H9 (cell line): ENCODE data around the gene SLC37A4. TPM values are rescaled to one million over a fixed set of nuclear protein-coding genes. Genes with fewer than 3 reads are reported as not detected.

ENCODE experiments used
- DNase-seq: peaks from one replicate; pipeline ENCODE4 v3.0.0-alpha.2; 2017
- H2AFZ ChIP-seq: one replicate; pipeline ENCODE4 v1.6.1; 2013; ENCODE audit warnings: mild to moderate bottlenecking, low read length, control low read depth, moderate library complexity
- H2AK5ac ChIP-seq: 2 replicates; pipeline ENCODE4 v1.6.1; 2013; ENCODE audit warnings: low read length, control low read depth, mixed read lengths; ENCODE audit not compliant: insufficient read length
- H2BK120ac ChIP-seq: one replicate; pipeline ENCODE4 v1.6.1; 2013; ENCODE audit warnings: low read depth, mild to moderate bottlenecking, low read length, control low read depth, inconsistent platforms; ENCODE audit not compliant: poor library complexity, severe bottlenecking
- H2BK12ac ChIP-seq: 2 replicates; pipeline ENCODE4 v1.6.1; 2013; ENCODE audit warnings: low read length, control low read depth, mixed read lengths, low read depth; ENCODE audit not compliant: insufficient read length
- H2BK15ac ChIP-seq: 2 replicates; pipeline ENCODE4 v1.6.1; 2013; ENCODE audit warnings: low read depth, low read length, control low read depth
- H2BK20ac ChIP-seq: one replicate; pipeline ENCODE4 v1.6.1; 2013; ENCODE audit warnings: low read depth, mild to moderate bottlenecking, low read length, control low read depth, inconsistent platforms; ENCODE audit not compliant: poor library complexity, severe bottlenecking
- H2BK5ac ChIP-seq: 2 replicates; pipeline ENCODE4 v1.6.1; 2013; ENCODE audit warnings: low read length, control low read depth, mixed read lengths; ENCODE audit not compliant: insufficient read length
- H3K14ac ChIP-seq: 2 replicates; pipeline ENCODE4 v1.6.1; 2013; ENCODE audit warnings: low read length, control low read depth; ENCODE audit not compliant: insufficient read depth
- H3K18ac ChIP-seq: 2 replicates; pipeline ENCODE4 v1.6.1; 2013; ENCODE audit warnings: low read depth, mild to moderate bottlenecking, mixed read lengths, low read length, control low read depth; ENCODE audit not compliant: insufficient read length
- H3K23ac ChIP-seq: 2 replicates; pipeline ENCODE4 v1.6.1; 2013; ENCODE audit warnings: low read length, control low read depth, mixed read lengths, low read depth; ENCODE audit not compliant: insufficient read length
- H3K23me2 ChIP-seq: 2 replicates; pipeline ENCODE4 v1.6.1; 2013; ENCODE audit warnings: low read depth, mild to moderate bottlenecking, mixed read lengths, low read length, control low read depth; ENCODE audit not compliant: insufficient read length, poor library complexity, severe bottlenecking
- H3K27ac ChIP-seq: 2 replicates; pipeline ENCODE4 v1.5.1; 2013; ENCODE audit warnings: low read length, control low read depth, mixed read lengths, low read depth; ENCODE audit not compliant: insufficient read length
- H3K27me3 ChIP-seq: 2 replicates; pipeline ENCODE4 v1.6.1; 2013; ENCODE audit warnings: low read length, control low read depth, inconsistent platforms; ENCODE audit not compliant: insufficient read depth
- H3K4ac ChIP-seq: 2 replicates; pipeline ENCODE4 v1.6.1; 2013; ENCODE audit warnings: low read depth, mild to moderate bottlenecking, control low read depth, inconsistent platforms, low read length, moderate library complexity
- H3K4me1 ChIP-seq: 2 replicates; pipeline ENCODE4 v1.6.1; 2013; ENCODE audit warnings: low read length, control low read depth, inconsistent platforms; ENCODE audit not compliant: insufficient read depth
- H3K4me2 ChIP-seq: 2 replicates; pipeline ENCODE4 v1.6.1; 2013; ENCODE audit warnings: low read length, control low read depth, mixed read lengths; ENCODE audit not compliant: insufficient read length, insufficient read depth
- H3K56ac ChIP-seq: 2 replicates; pipeline ENCODE4 v1.6.1; 2013; ENCODE audit warnings: low read depth, mild to moderate bottlenecking, mixed read lengths, low read length, control low read depth; ENCODE audit not compliant: insufficient read length
- H3K79me1 ChIP-seq: 2 replicates; pipeline ENCODE4 v1.6.1; 2013; ENCODE audit warnings: low read depth, mild to moderate bottlenecking, moderate library complexity, low read length, control low read depth, inconsistent platforms; ENCODE audit not compliant: insufficient read depth, poor library complexity, severe bottlenecking
- H3K79me2 ChIP-seq: 2 replicates; pipeline ENCODE4 v1.6.1; 2013; ENCODE audit warnings: low read length, control low read depth, inconsistent platforms; ENCODE audit not compliant: insufficient read depth
- H3K9ac ChIP-seq: 2 replicates; pipeline ENCODE4 v1.6.1; 2013; ENCODE audit warnings: low read length, control low read depth, mixed read lengths; ENCODE audit not compliant: insufficient read length; ENCODE audit errors: extremely low read depth
- H3K9me3 ChIP-seq: one replicate; pipeline ENCODE4 v1.6.1; 2013; ENCODE audit warnings: low read depth, low read length, inconsistent platforms; ENCODE audit not compliant: control insufficient read depth
- H3T11ph ChIP-seq: one replicate; pipeline ENCODE4 v1.6.1; 2013; ENCODE audit warnings: mild to moderate bottlenecking, low read length, control low read depth, inconsistent platforms
- H4K20me1 ChIP-seq: one replicate; pipeline ENCODE4 v1.6.1; 2013; ENCODE audit not compliant: control insufficient read depth, insufficient read length, insufficient read depth
- H4K5ac ChIP-seq: 2 replicates; pipeline ENCODE4 v1.6.1; 2013; ENCODE audit warnings: low read depth, mild to moderate bottlenecking, mixed read lengths, low read length, control low read depth; ENCODE audit not compliant: insufficient read length
- H4K8ac ChIP-seq: replicated peaks from 2 replicates; pipeline ENCODE4 v1.6.1; 2013; ENCODE audit warnings: low read length, control low read depth, mixed read lengths, low read depth; ENCODE audit not compliant: insufficient read length
- H4K91ac ChIP-seq: 2 replicates; pipeline ENCODE4 v1.6.1; 2013; ENCODE audit warnings: low read depth, mild to moderate bottlenecking, moderate library complexity, mixed read lengths, low read length, control low read depth; ENCODE audit not compliant: insufficient read length
- H3K27ac Mint-ChIP-seq, 3 experiments: 2 replicates in 2 of 3; 3 replicates in 1 of 3; pipeline ENCODE4 v1.8.0; 2020 to 2021; ENCODE audit warnings: mixed read lengths in 3 of 3, mild to moderate bottlenecking in 1 of 3, moderate library complexity in 1 of 3
- H3K27me3 Mint-ChIP-seq: 2 replicates; pipeline ENCODE4 v1.8.0; 2021; ENCODE audit warnings: low read depth, mild to moderate bottlenecking, moderate library complexity, mixed read lengths
- H3K36me3 Mint-ChIP-seq, 3 experiments: 2 replicates in 2 of 3; 3 replicates in 1 of 3; pipeline ENCODE4 v1.8.0; 2020 to 2021; ENCODE audit warnings: low read depth in 3 of 3, mixed read lengths in 3 of 3; ENCODE audit not compliant: insufficient read depth in 1 of 3
- H3K4me1 Mint-ChIP-seq, 2 experiments: 2 replicates each; pipeline ENCODE4 v1.8.0; 2020; ENCODE audit warnings: mixed read lengths in 2 of 2
- H3K4me3 Mint-ChIP-seq, 2 experiments: 2 replicates in 1 of 2; 3 replicates in 1 of 2; pipeline ENCODE4 v1.8.0; 2020 to 2021; ENCODE audit warnings: mild to moderate bottlenecking in 2 of 2, mixed read lengths in 2 of 2, moderate library complexity in 1 of 2
- H3K9me3 Mint-ChIP-seq, 2 experiments: 2 replicates in 1 of 2; 3 replicates in 1 of 2; pipeline ENCODE4 v1.8.0; 2020; ENCODE audit warnings: mild to moderate bottlenecking in 2 of 2, mixed read lengths in 2 of 2, moderate library complexity in 1 of 2
- WGBS: extraction: QIAGEN DNeasy Blood & Tissue Kit; methylation state at CpG from one replicate; pipeline ENCODE4 v1.1.7; 2013; ENCODE audit warnings: missing lambda C conversion rate, low lambda C conversion rate, mixed read lengths; ENCODE audit not compliant: insufficient read length; ENCODE audit errors: extremely low coverage; 5-methylcytosine and 5-hydroxymethylcytosine counted together
- total RNA-seq: library from RNA; stranded (reverse); gene quantifications from 2 replicates; pipeline ENCODE4 v1.2.1, GENCODE V29; 2021
- TF ChIP-seq, protein P1 (sequence below): fragments of 200-600 bp; sonication (generic); conservative IDR thresholded peaks from 3 replicates; pipeline ENCODE4 v1.8.0; 2021; ENCODE audit warnings: antibody characterized with exemption, mild to moderate bottlenecking

SLC37A4 gene
- total RNA-seq, 1 experiment from 2014 or later: 41.0 TPM

GRCh38 chr11:118979434-118979833, 51.2 kb downstream of the SLC37A4 start:
- Histone ChIP-seq H3K9ac (no peak overlapping the region), H2BK15ac (no peak overlapping the region), H2AFZ (no peak overlapping the region), H3K79me2 (no peaks in the 10 kb centered on the region), H2AK5ac (no peak overlapping the region), H3K27ac (no peak overlapping the region), H4K91ac (no peak overlapping the region), H2BK12ac (no peak overlapping the region), H3K18ac (no peak overlapping the region), H3K23ac (no peak overlapping the region), H4K5ac (no peak overlapping the region), H4K8ac (no peak overlapping the region), H3K79me1 (no peaks in the 10 kb centered on the region), H3T11ph (no peak overlapping the region), H3K4me1 (no peaks in the 10 kb centered on the region), H2BK5ac (no peak overlapping the region), H3K14ac (no peak overlapping the region), H3K4ac (no peak overlapping the region), H3K27me3 (no peaks in the 10 kb centered on the region; the same call in 1 of the 2 replicates), H3K9me3 (no peaks in the 10 kb centered on the region), H2BK20ac (no peak overlapping the region), H3K23me2 (no peaks in the 10 kb centered on the region), H2BK120ac (no peak overlapping the region), H4K20me1 (no peaks in the 10 kb centered on the region), H3K4me2 (no peak overlapping the region), H3K56ac (no peak overlapping the region)
- peak; percentile 49 for DNase-seq
- Mint-ChIP-seq H3K9me3 (no peaks in the 10 kb centered on the region), H3K36me3 (no peaks in the 10 kb centered on the region), H3K27me3 (peaks cover 12% of the 10 kb centered on the region), H3K4me1 (peaks cover 12 to 21% of the 10 kb centered on the region in 2 experiments), H3K27ac (no peak overlapping the region), H3K4me3 (0 out of 5 replicates have a peak overlapping the region, but pooled peaks of 1 of the 2 experiments have one; percentile 5)
- WGBS: no CpG with 5 or more reads among the region's 9 CpGs
- TF ChIP-seq, protein P1, sequence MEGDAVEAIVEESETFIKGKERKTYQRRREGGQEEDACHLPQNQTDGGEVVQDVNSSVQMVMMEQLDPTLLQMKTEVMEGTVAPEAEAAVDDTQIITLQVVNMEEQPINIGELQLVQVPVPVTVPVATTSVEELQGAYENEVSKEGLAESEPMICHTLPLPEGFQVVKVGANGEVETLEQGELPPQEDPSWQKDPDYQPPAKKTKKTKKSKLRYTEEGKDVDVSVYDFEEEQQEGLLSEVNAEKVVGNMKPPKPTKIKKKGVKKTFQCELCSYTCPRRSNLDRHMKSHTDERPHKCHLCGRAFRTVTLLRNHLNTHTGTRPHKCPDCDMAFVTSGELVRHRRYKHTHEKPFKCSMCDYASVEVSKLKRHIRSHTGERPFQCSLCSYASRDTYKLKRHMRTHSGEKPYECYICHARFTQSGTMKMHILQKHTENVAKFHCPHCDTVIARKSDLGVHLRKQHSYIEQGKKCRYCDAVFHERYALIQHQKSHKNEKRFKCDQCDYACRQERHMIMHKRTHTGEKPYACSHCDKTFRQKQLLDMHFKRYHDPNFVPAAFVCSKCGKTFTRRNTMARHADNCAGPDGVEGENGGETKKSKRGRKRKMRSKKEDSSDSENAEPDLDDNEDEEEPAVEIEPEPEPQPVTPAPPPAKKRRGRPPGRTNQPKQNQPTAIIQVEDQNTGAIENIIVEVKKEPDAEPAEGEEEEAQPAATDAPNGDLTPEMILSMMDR: peak; percentile 34; the same call in 2 of the 3 replicates
